Retina (tissue), 1 donor: ENCODE data around the gene LCN6.
"Not testable (repeated sequence)": the region's sequence is repeated elsewhere in the genome, so short reads cannot be mapped to it uniquely, and the experiment has no call there.

Source experiments
- DNase-seq: peaks from one replicate; pipeline ENCODE4 v3.0.0-alpha.2; 2016

Gene LCN6

GRCh38 chr9:136704741-136705140 lies 43.6 kb downstream of the LCN6 start:
- DNase-seq, result not testable (repeated sequence)

GRCh38 chr9:136703276-136703860 lies 45.0 kb downstream of the LCN6 start:
- DNase-seq, result no peak

GRCh38 chr9:136701668-136702053 lies 46.7 kb downstream of the LCN6 start:
- no peak for DNase-seq

GRCh38 chr9:136700959-136701667 lies 47.2 kb downstream of the LCN6 start:
- peak; percentile 42 for DNase-seq

- no peak for DNase-seq
Measured at GRCh38 chr9:136700304-136700703, 48.0 kb downstream of the LCN6 start.

- no peak for DNase-seq
Measured at GRCh38 chr9:136698635-136699246, 49.6 kb downstream of the LCN6 start.

- DNase-seq, result no peak
Measured at GRCh38 chr9:136697821-136698526, 50.4 kb downstream of the LCN6 start.

GRCh38 chr9:136697146-136697820 lies 51.0 kb downstream of the LCN6 start:
- peak; percentile 72 for DNase-seq

GRCh38 chr9:136696502-136696901 lies 51.8 kb downstream of the LCN6 start:
- peak; percentile 62 for DNase-seq

GRCh38 chr9:136695955-136696354 lies 52.4 kb downstream of the LCN6 start:
- no peak for DNase-seq

- DNase-seq, result no peak
Measured at GRCh38 chr9:136695435-136695895, 52.9 kb downstream of the LCN6 start.

- DNase-seq, result no peak
Measured at GRCh38 chr9:136694872-136695247, 53.5 kb downstream of the LCN6 start.

GRCh38 chr9:136694163-136694871 lies 54.0 kb downstream of the LCN6 start:
- DNase-seq, result peak; percentile 62
